ENCODE measurements around the gene CEP135.

Gene CEP135

DNA sequence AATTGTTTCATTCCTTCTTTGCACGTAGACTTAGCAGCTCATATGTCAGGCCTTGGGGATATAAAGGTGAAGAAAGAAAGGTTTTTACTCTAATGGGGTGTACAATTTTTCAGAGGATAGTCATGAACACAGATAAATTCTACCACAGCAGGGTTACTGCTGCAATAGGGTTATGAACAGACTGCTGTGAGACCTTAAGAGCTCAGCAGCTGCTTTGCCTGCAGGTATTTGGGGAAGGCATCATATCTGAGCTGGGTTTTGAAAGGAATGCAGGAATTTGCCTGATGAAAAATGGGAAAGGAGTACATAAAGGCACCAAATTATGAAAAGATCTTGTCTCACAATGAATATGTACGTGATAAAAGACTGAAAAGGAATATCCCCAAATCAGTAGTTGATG is 128.9 kb downstream of the CEP135 start:
- no peak for DNase-seq (ENCODE audit: low spot score)

DNA sequence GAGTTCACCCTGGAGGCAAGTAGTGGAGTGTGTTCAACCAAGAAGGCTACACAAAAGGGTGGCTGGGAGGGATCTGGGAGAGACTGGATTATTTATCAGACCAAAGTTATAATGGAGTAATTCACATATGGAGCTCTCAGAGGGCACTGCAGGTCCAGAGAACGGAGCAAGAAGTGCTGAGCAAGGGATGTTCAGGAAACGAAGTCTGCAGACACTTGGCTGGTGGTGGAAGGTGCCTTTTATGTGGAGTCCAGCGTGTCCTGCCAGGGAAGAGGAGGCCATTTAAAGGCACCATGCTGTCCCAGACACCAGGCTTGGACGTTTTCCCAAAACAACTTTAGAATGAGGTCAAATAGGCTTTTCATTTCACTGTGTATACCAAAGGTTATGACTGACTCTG is 130.1 kb downstream of the CEP135 start:
- DNase-seq (ENCODE audit: low spot score): peak; percentile 14

DNA sequence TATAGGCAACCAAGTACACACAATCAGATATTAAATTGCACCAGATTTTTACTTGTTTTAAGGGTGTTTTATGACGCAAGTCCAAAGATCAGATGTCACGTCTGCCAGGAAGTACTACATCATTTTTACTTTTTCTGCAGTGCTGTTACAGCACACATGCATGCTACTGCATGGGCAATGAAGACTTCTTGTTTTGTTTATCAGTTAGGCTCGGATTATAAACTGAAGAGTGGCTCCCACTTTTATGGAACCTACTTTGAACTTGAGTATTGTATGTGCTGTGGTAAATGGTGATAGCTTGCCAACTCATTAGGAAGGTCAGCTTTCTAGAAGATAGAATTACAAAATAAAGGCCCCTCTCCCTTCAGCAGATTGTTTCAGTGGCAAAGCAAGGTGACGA is 131.6 kb downstream of the CEP135 start:
- no peak for DNase-seq (ENCODE audit: low spot score)

DNA sequence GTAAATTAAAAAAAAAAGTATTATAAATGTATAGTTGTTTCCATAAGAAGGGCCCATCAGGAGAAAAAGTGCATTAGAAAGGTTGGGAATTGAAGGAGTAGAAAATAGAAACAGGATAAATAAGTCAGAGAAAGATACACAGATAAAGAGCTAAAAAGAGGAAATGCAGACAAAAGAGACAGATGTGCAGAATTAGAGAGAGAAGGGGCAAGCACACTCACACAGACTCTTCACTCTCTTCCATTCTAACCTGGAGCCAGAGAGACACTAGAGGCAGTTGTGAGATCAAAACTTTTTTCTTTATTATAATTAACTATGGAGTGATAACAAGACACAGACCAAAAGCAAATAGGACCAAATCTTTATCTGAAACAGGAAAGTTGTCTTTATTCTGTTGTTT is 134.1 kb downstream of the CEP135 start:
- DNase-seq (ENCODE audit: low spot score): no peak

Measured in putamen (tissue), 1 donor.